AG08396 (cell line): ENCODE data around the gene LIPC.

Experiments
- DNase-seq: peaks from one replicate; pipeline ENCODE4 v3.0.0; 2012; ENCODE audit warnings: low spot score, mixed read lengths

Gene LIPC

GRCh38 chr15:58495891-58496408, 64.2 kb downstream of the LIPC start:
- DNase-seq, result no peak

GRCh38 chr15:58497046-58497785, 65.4 kb downstream of the LIPC start:
- DNase-seq, result no peak

- peak; percentile 67 for DNase-seq
These were observed 67.2 kb downstream of the LIPC start for GRCh38 chr15:58498821-58499580.

- no peak for DNase-seq
These were observed 69.2 kb downstream of the LIPC start for GRCh38 chr15:58501006-58501405.

GRCh38 chr15:58501636-58502188, 69.9 kb downstream of the LIPC start:
- DNase-seq, result no peak

GRCh38 chr15:58503139-58504027, 71.6 kb downstream of the LIPC start:
- no peak for DNase-seq

- no peak for DNase-seq
These were observed 73.0 kb downstream of the LIPC start for GRCh38 chr15:58504674-58505234.

GRCh38 chr15:58505581-58505980, 73.8 kb downstream of the LIPC start:
- DNase-seq, result no peak

- DNase-seq, result no peak
These were observed 74.3 kb downstream of the LIPC start for GRCh38 chr15:58506064-58506490.

- DNase-seq, result no peak
These were observed 75.2 kb downstream of the LIPC start for GRCh38 chr15:58506783-58507668.

GRCh38 chr15:58509556-58509955, 77.8 kb downstream of the LIPC start:
- no peak for DNase-seq

GRCh38 chr15:58510715-58511598, 79.2 kb downstream of the LIPC start:
- DNase-seq, result no peak

- no peak for DNase-seq
These were observed 79.8 kb downstream of the LIPC start for GRCh38 chr15:58511599-58511987.

GRCh38 chr15:58512522-58512921, 80.7 kb downstream of the LIPC start:
- DNase-seq, result no peak

GRCh38 chr15:58513008-58513407, 81.2 kb downstream of the LIPC start:
- no peak for DNase-seq

GRCh38 chr15:58513726-58514336, 82.0 kb downstream of the LIPC start:
- DNase-seq, result no peak

- no peak for DNase-seq
These were observed 84.0 kb downstream of the LIPC start for GRCh38 chr15:58515807-58516206.

- no peak for DNase-seq
These were observed 85.5 kb downstream of the LIPC start for GRCh38 chr15:58517252-58517681.
